ENCODE results near the gene MLLT11. TPM values are rescaled to one million over a fixed set of nuclear protein-coding genes. Genes with fewer than 3 reads are reported as not detected.
A peak's percentile ranks its signal among the peaks of the same experiment; 100 is the strongest.

MLLT11 gene
- 3.6 and 5.3 TPM in 2 replicates for total RNA-seq (2012; rRNA removed)
- polyA plus RNA-seq (2012; rRNA removed), result 16.6 and 17.5 TPM in 2 replicates
- 4.6 and 11.0 TPM in 2 replicates for polyA plus RNA-seq (2012; cell fraction: cytosol; rRNA removed)
- 2.1 and 6.3 TPM in 2 replicates for polyA plus RNA-seq (2012; cell fraction: nucleus; rRNA removed; ENCODE audit: low replicate concordance)
- percentile 72 among the genes with signal in this experiment for Bru-seq, nascent RNA
- percentile 76 among the genes with signal in this experiment for BruChase-seq, experiment 1, labeled RNA remaining after a 6-hour chase
- BruChase-seq, experiment 2, labeled RNA remaining after a 2-hour chase, result percentile 69 among the genes with signal in this experiment
- long read RNA-seq, full-length matches to known transcripts, result 41 of 47 reads
- long read RNA-seq, partial matches to known transcripts, result 0 of 47 reads
- long read RNA-seq, other reads (novel, unspliced or antisense), result 6 of 47 reads

DNA sequence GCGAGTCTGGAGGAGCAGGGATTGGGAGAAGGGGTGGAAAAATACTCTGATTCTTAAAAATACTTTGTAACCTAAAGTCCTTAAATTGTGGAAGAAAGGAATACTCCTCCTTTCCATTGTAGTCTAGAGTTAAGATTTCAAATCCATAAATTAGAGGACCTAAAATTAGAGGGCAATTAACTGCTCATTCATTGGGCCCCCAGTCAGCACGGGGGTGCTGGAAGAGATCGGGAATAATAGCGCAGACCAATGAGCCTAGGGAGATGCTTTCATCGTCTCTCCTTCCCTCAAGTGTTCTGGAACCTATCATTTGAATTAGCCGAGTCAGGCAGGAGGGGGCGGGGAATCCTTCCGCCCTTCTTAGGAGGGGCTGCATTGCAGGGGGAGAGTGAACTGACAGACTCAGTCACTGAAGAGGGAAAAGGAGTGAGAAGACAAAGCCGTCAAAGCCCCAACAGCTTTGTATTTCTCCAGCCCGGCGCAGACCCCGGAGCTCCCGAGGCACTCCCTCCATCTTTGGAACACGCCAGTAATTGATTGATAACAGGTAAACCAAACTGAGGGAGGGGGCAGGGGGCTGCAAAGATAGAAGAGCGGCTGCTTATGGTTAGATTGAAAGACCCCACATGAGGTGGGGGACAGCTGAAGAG, at the start of gene MLLT11:
TSS of gene MLLT11 (plus strand) at position 391 of the 650 bp plus-strand sequence. CDS start 6,828 bp downstream, outside the sequence.
- Histone ChIP-seq H3K9ac (ENCODE audit: low read depth, low read length) (peak within 1 kb of the TSS; percentile 98), H3K56ac (ENCODE audit: extremely low read depth, insufficient read depth, low read length) (peak within 1 kb of the TSS; percentile 94), H3K4me2 (ENCODE audit: low read depth, low read length) (peak within 1 kb of the TSS; percentile 98), H4K91ac (ENCODE audit: insufficient read depth, low read depth, low read length) (peak within 1 kb of the TSS; percentile 90), H2AK9ac (replicated peaks; ENCODE audit: low read depth, low read length, poor library complexity) (peak within 1 kb of the TSS; percentile 99), H3K36me3 (ENCODE audit: control insufficient read depth, insufficient read depth, low read length) (peaks cover 17% of the 10 kb centered on the region), H2BK15ac (ENCODE audit: low read depth, low read length) (peak within 1 kb of the TSS; percentile 91; the same call in 2 of the 3 replicates), H3K27ac (ENCODE audit: insufficient read depth, low read length) (peak within 1 kb of the TSS; percentile 99), H3K18ac (ENCODE audit: low read depth, low read length) (peak within 1 kb of the TSS; percentile 70), H3K14ac (replicated peaks; ENCODE audit: low read depth, low read length) (peak within 1 kb of the TSS; percentile 99), H2BK5ac (ENCODE audit: low read depth, low read length, poor library complexity, severe bottlenecking) (peak within 1 kb of the TSS; percentile 100), H2BK120ac (ENCODE audit: low read depth, low read length) (peak within 1 kb of the TSS; percentile 87), H3K23ac (ENCODE audit: low read depth, low read length) (peak within 1 kb of the TSS; percentile 96), H2AFZ (replicated peaks; ENCODE audit: low read length, poor library complexity) (peak within 1 kb of the TSS; percentile 96), H3K9me3 (ENCODE audit: control insufficient read depth, insufficient read depth, low read length) (no peaks in the 10 kb centered on the region), H3K4me3 (ENCODE audit: insufficient read depth, low read depth, low read length) (peak within 1 kb of the TSS; percentile 89), H3K4ac (ENCODE audit: low read depth, low read length) (peak within 1 kb of the TSS; percentile 97), H3K27me3 (ENCODE audit: control insufficient read depth, insufficient read depth, low read length) (no peaks in the 10 kb centered on the region), H4K8ac (ENCODE audit: low read depth in 2 of 2, low read length in 2 of 2) (peak within 1 kb of the TSS; percentile 46 to 95), H2BK20ac (ENCODE audit: low read depth, low read length) (peak within 1 kb of the TSS; percentile 36), H3K4me1 (ENCODE audit: control insufficient read depth, insufficient read depth, low read length) (peaks cover 15% of the 10 kb centered on the region), H2AK5ac (ENCODE audit: low read depth, low read length) (peak within 1 kb of the TSS; percentile 92), H4K5ac (ENCODE audit: low read depth, low read length) (peak within 1 kb of the TSS; percentile 91), H3K79me1 (ENCODE audit: low read depth in 1 of 2, low read length in 2 of 2) (peaks cover 25 to 64% of the 10 kb centered on the region in 2 experiments), H4K20me1 (ENCODE audit: insufficient read depth, low read length) (peaks cover 39% of the 10 kb centered on the region), H3K9me1 (ENCODE audit: insufficient read depth, low read length) (peaks cover 23% of the 10 kb centered on the region)
- WGBS, 2 experiments (ENCODE audit: extremely low coverage in 2 of 2, insufficient read length in 1 of 2), result 0% methylated on average over 1 of the region's 15 CpGs; no CpG with 5 or more reads in 1 of the 2 experiments
- POLR2A ChIA-PET (ENCODE audit: unreplicated experiment), result interaction anchor here (0.8 to 1.0 kb wide), 2 partner anchors 11 kb away, joined by 3 to 4 read pairs; no protein-coding TSS in a partner anchor
- CTCF ChIA-PET, result no interaction called here
- intact Hi-C loops (cut with micrococcal nuclease) (loop anchor here (5.0 kb wide), 1 partner anchor 53 kb away; the partner anchor contains the start of genes MINDY1 and PRUNE1), in situ Hi-C loops (cut with MboI; ENCODE audit: low sequenced_read_pairs) (no loop called here), dilution Hi-C loops (cut with HindIII; ENCODE audit: low sequenced_read_pairs, unreplicated experiment) (no loop called here)
- ATAC-seq (ENCODE audit: low read depth) (peak; percentile 41), DNase-seq (peak; percentile 69)
- BruUV-seq (replicated peaks), result no TSS peak
- TF ChIP-seq MAZ (IDR thresholded peaks at IDR 0.05; ENCODE audit: borderline replicate concordance, low read depth, low read length) (peak; percentile 41; the same call in 1 of the 2 replicates), SMC3 (IDR thresholded peaks at IDR 0.05; ENCODE audit: low read depth, low read length) (no peak), MXI1 (IDR thresholded peaks at IDR 0.05; ENCODE audit: borderline replicate concordance, low read depth, low read length) (no peak), MAFK (IDR thresholded peaks at IDR 0.05; ENCODE audit: low read depth, low read length) (peak; percentile 62; the same call in 1 of the 2 replicates), USF2 (IDR thresholded peaks at IDR 0.05; ENCODE audit: low read depth, low read length) (0 out of 2 replicates have a peak, but pooled peaks have one; percentile 6), RAD21 (IDR thresholded peaks at IDR 0.05; ENCODE audit: low read length) (no peak), RCOR1 (IDR thresholded peaks at IDR 0.05; ENCODE audit: insufficient replicate concordance, low read length) (no peak), BHLHE40 (IDR thresholded peaks at IDR 0.05; ENCODE audit: low read depth, low read length) (no peak), RFX5 (IDR thresholded peaks at IDR 0.05; ENCODE audit: low read depth, low read length) (no peak), NFE2L2 (IDR thresholded peaks at IDR 0.05; ENCODE audit: low read depth, low read length) (peak; percentile 71), CEBPB (IDR thresholded peaks at IDR 0.05; ENCODE audit: low read depth, low read length) (no peak), CTCF (conservative IDR thresholded peaks at IDR 0.05; ENCODE audit: low read depth, low read length) (no peak), CHD1 (IDR thresholded peaks at IDR 0.05; ENCODE audit: low read depth, low read length) (0 out of 2 replicates have a peak, but pooled peaks have one; percentile 37), FOS (IDR thresholded peaks at IDR 0.05; ENCODE audit: low read depth, low read length) (no peak)

All from IMR-90 (cell line).